Colonic mucosa (tissue), 4 donors: ENCODE data around the gene SOX6. TPM values are rescaled to one million over a fixed set of nuclear protein-coding genes. Genes with fewer than 3 reads are reported as not detected.

Source experiments
- DNase-seq: peaks from one replicate; pipeline ENCODE4 v3.0.0-alpha.2; 2020
- H3K27ac ChIP-seq: fragments of 200-600 bp; one replicate; pipeline ENCODE4 v1.8.0; 2021
- H3K27me3 ChIP-seq: fragments of 200-600 bp; one replicate; pipeline ENCODE4 v1.8.0; 2021
- H3K36me3 ChIP-seq: fragments of 200-600 bp; one replicate; pipeline ENCODE4 v1.8.0; 2021
- H3K4me1 ChIP-seq: fragments of 200-600 bp; one replicate; pipeline ENCODE4 v1.8.0; 2021; ENCODE audit warnings: mild to moderate bottlenecking
- H3K4me3 ChIP-seq: fragments of 200-600 bp; one replicate; pipeline ENCODE4 v1.8.0; 2021
- H3K9ac ChIP-seq, 2 donors: one replicate each; pipeline ENCODE4 v1.7.0; 2013; ENCODE audit warnings: control low read depth in 2 of 2, low read depth in 2 of 2, low read length in 2 of 2
- H3K9me3 ChIP-seq: fragments of 200-600 bp; one replicate; pipeline ENCODE4 v1.8.0; 2021
- CTCF ChIP-seq: fragments of 200-600 bp; IDR thresholded peaks from one replicate; pipeline ENCODE4 v1.8.0; 2022; ENCODE audit warnings: antibody characterized with exemption, mild to moderate bottlenecking
- intact Hi-C: fragments of 100-400 bp; cut with DNase I; formaldehyde crosslinking; loops from one replicate; pipeline ENCODE4 v1.14.1; 2022
- total RNA-seq, 2 donors: library from RNA; stranded (reverse); fragmentation: NEBNext Ultra II Directional in 1 of 2; extraction: Animal tissue kit (Norgen Biotek cat#: 25700) in 1 of 2; gene quantifications; one replicate each; pipeline ENCODE4 v1.2.1, GENCODE V29; 2021
- donor health status: healthy.
- donor health status: DM: no; HTN: no; CAD: no.
- donor health status: DM: no; HTN: no; CAD: no.

The SOX6 gene
- total RNA-seq, 2 donors from 2014 or later, result 2.1 to 3.0 TPM

DNA sequence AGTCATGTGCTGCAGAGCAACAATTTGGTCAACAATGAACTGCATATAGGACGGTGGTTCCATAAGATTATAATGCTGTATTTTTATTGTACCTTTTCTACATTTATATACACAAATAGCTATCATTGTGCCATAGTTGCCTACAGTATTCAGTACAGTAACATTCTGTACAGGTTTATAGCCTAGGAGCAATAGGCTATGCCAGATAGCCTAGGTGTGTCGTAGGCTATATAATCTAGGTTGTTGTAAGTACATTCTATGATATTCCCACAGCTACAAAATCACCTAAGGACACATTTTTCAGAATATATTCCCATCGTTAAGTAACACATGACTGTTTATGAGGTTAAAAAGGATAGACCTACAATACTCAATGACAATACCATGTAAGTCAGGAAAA, 423.9 kb downstream of the SOX6 start:
- Histone ChIP-seq H3K9ac (no peak overlapping the region), H3K27ac (no peak overlapping the region), H3K9me3 (no peaks in the 10 kb centered on the region), H3K27me3 (no peaks in the 10 kb centered on the region), H3K36me3 (no peaks in the 10 kb centered on the region), H3K4me3 (no peak overlapping the region), H3K4me1 (no peaks in the 10 kb centered on the region)
- TF ChIP-seq CTCF, result no peak
- intact Hi-C loops, result no loop called here
- DNase-seq, result no peak

DNA sequence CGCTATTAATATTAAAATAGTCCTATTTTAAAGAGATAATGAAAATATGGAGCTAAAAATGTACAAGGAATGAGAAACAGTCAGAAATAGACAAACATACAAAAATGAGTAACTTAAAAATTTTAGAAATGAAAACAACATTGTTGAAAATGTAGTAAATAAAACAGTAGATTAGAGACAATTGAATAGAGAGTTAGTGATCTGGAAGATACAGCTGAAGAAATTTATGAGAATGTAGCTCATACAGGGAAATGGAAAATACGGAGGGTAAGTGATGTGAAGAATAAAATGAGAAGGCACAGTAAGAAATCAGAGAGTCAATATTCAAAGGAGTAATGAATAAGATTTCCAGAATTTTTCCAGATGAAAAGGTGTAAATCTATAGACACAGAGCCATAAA, 424.8 kb downstream of the SOX6 start:
- Histone ChIP-seq H3K27ac (no peak overlapping the region), H3K9me3 (no peaks in the 10 kb centered on the region), H3K4me3 (no peak overlapping the region), H3K4me1 (no peaks in the 10 kb centered on the region), H3K36me3 (no peaks in the 10 kb centered on the region), H3K27me3 (no peaks in the 10 kb centered on the region), H3K9ac (no peak overlapping the region)
- intact Hi-C loops, result no loop called here
- no peak for TF ChIP-seq CTCF
- DNase-seq, result no peak

- intact Hi-C loops, result no loop called here
- no peak for TF ChIP-seq CTCF
- Histone ChIP-seq H3K36me3 (no peaks in the 10 kb centered on the region), H3K27me3 (no peaks in the 10 kb centered on the region), H3K27ac (no peak overlapping the region), H3K9ac (no peak overlapping the region), H3K4me1 (no peaks in the 10 kb centered on the region), H3K9me3 (no peaks in the 10 kb centered on the region), H3K4me3 (no peak overlapping the region)
- no peak for DNase-seq
These were observed 425.8 kb downstream of the SOX6 start for GRCh38 chr11:15930442-15931025.

DNA sequence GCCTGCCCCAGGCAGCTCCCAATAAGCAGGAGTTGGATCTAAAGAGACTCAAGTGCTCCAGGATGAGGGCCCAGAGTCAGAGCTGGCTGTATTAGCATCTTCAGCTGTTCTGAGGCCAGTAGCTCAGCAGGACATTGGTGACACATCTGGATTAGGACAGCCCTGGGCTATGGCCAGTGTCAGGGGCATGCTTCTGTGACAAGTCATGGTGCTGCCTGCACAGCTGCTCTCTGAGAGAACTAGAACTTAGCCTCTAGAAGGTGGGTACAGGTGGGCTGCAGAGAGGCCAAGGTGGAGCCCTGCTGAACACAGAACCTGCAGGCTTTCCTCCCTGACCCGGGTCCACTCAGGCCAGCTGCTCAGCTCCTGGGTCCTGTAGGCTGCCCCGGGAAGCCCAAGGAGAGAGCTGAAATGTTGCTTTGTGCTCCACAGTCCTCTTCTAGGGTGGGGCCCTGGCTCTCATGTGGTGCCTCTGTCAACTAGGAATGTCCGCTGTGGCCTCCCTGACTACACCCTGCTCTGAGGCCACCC, 426.9 kb downstream of the SOX6 start:
- Histone ChIP-seq H3K27me3 (no peaks in the 10 kb centered on the region), H3K27ac (no peak overlapping the region), H3K9me3 (no peaks in the 10 kb centered on the region), H3K4me3 (no peak overlapping the region), H3K9ac (no peak overlapping the region), H3K4me1 (no peaks in the 10 kb centered on the region), H3K36me3 (no peaks in the 10 kb centered on the region)
- intact Hi-C loops, result no loop called here
- TF ChIP-seq CTCF, result no peak
- no peak for DNase-seq

GRCh38 chr11:15927864-15928217, 428.5 kb downstream of the SOX6 start:
- DNase-seq, result no peak
- H3K27ac ChIP-seq, result no peak overlapping the region
- intact Hi-C loops, result no loop called here

More at GRCh38 chr11:15927864-15928217, 428.5 kb downstream of the SOX6 start:
- H3K4me1 ChIP-seq, result no peaks in the 10 kb centered on the region
- no peaks in the 10 kb centered on the region for H3K9me3 ChIP-seq
- no peaks in the 10 kb centered on the region for H3K27me3 ChIP-seq
- H3K4me3 ChIP-seq, result no peak overlapping the region
- H3K9ac ChIP-seq, result no peak overlapping the region
- TF ChIP-seq CTCF, result no peak
- no peaks in the 10 kb centered on the region for H3K36me3 ChIP-seq
